HCEC 1CT (cell line): ENCODE results near the gene NTM.
A peak's percentile ranks its signal among the peaks of the same experiment; 100 is the strongest.

ENCODE experiments used
- DNase-seq: peaks from one replicate; pipeline ENCODE4 v3.0.0-alpha.2; 2017

NTM gene

DNA sequence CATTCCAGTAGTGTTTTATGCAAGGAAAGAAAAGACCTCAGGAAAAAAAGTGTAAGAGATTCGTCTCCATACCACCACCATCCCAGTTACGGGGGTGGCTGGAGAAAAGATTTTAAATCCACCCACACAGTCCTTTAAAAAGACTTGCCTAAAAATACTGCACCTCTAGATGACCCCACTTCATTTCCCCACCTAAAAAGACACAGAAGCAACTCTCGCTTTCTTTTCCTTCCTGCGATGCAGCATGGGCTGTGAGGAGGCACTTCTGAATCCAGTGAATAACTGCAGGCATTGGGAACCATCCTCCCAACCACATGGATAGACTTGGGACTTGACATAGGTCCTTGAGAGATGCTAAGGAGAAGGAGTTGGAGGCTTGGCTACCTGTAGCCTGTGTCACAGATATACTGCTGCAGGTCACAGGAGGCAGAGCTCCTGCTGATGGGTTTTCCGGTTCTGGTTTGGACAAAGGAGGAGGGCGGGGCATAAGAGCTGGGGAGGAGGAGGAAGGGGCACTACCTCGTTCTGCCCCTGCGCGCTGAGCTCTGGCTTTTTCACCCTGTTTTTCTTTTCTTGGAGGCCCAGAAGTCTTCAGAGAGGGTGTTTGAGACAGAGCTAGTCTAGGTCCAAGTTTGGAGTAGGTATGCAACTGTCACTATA lies 285.9 kb downstream of the NTM start:
- DNase-seq, result no peak

- DNase-seq, result no peak
These were observed 286.4 kb downstream of the NTM start for GRCh38 chr11:131656839-131657211.

GRCh38 chr11:131658414-131658813 lies 288.0 kb downstream of the NTM start:
- DNase-seq, result no peak

GRCh38 chr11:131658952-131659351 lies 288.5 kb downstream of the NTM start:
- DNase-seq, result no peak

DNA sequence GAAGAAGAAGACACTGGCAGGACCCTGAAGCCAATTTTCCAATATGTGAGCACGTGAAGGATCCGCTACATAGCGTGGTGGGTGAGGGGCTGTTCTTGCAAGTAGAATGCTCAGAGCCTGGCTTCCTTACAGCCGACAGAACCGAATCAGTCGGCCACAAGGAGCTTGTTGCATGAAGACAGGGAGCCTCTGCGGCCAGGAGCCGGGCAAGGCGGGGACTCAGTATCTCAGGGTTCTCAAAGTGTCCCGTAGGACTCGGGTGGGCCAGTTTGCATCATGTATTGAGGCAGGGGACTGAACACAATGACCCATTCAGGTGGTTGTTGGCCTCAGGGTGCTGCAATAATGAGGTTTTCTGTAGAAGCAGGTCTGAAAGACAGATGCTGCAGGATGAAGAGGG lies 289.5 kb downstream of the NTM start:
- DNase-seq, result no peak

DNA sequence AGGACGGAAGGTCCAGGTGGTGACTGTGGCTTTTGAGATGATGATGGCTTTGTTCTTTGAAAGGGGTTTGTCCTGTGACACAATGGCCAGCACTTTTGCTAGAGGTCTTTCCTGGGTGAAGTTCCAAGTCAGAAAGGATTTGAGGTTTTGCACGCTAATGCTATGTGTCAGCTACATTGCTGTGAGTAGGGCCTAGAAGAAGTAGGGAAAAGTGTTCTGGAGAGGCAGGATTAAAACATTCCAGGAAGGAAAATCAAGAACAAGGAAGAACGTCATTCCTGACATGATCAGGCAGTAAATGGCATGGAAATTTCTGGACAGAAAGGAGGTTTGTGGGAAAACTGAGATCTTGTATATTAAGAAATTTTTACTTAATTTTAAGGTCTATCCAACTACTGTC lies 290.7 kb downstream of the NTM start:
- DNase-seq, result peak; percentile 24

GRCh38 chr11:131662317-131662972 lies 292.0 kb downstream of the NTM start:
- no peak for DNase-seq

DNA sequence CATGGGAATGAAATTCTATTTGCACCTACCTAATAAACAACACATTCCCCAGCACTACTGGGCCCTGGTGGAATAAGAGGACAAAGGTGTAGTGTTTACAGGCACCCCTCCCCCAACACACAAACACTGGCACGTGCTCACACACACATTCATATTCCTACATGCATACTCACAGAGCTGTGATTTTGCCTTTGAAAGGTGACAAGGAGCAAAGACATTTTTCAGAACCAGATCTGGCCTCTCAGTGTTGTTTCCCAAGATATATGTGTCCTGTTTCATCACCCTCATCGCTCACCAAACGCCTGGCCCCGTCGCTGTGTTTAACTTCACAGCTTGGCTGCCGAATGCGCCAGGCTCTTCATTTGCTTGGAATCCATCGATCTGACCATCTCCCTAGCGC lies 292.6 kb downstream of the NTM start:
- no peak for DNase-seq

- DNase-seq, result no peak
These were observed 293.2 kb downstream of the NTM start for GRCh38 chr11:131663405-131664200.

DNA sequence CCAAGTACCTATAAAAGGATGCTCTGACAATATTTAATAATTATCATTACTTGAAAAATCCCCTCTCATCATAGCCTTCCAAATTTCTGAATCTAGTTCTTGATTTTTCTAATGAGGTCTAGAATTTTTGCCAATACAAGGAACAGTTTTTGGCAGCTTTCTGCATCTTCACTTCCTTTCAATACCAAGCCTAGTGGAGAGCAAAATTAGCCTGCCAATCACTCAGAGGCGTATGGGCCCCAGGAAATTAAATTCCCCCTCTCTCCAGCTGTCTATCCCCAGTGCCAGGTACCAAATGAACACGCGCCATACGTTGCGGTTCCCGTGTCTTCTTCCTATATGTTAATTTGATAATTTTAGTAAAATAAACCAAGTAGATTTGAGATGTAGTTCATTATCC lies 293.9 kb downstream of the NTM start:
- no peak for DNase-seq

DNA sequence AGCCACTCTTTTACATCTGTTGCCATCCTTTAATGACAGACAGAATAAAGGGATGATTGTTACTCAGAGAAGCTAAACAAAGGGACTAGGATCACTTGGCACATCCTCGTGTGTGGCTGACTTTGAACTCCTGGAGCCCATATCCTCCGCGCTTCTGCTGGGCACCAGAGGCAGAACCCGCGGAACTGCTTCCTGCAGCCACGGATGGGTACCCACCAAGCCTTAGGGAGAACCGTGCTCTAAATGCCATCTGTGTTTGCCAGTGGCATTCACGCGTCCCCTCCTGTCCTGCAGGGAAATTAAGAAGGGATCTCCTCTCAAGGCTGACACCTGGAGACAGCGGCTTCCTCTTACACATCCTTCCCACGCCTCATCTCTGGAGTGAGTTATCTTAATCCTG lies 294.4 kb downstream of the NTM start:
- DNase-seq, result no peak

DNA sequence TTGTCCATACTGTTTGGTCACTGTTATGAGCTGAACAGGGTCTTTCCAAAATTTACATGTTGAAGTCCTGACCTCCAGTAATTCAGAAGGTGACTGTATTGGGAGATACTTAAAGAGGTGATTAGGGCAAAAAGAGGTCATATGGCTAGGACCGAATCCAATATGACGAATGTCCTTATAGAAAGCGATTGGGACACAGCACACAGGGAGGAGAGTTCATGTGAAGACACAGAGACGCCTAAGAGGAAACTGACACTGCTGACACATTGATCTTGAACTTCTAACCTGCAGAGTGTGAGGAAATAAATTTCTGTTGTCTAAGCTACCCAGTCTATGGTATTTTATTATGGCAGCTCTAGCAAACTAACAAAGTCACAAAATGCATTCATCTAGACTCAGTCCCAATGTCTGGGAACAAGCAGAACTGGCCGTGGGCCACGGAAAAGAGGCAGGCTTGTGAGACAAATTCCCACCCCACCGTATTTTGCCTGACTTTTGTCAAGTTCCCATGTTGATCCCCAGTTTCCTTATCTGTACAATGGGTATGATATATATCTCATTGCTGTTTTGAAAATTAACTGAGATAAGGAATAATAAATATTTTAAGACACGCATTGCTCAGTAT lies 295.0 kb downstream of the NTM start:
- no peak for DNase-seq

DNA sequence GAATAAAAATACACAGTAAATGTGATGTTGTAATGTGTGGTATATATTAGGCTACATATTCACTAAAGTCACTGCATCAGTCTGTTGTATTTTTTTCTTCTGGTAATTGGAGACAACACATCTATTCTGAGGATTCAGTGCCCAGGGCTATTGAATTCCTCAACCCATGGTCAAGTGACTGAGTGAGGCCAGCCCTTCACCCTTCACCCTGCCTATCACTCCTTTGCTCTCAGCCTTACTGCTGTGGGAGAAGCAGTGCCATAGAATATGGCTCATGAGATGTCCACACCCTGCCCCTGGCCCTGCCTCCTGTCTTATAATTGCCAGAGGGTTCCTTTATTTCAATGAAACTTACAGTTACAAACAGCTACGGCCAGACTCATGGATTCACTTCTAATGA lies 295.6 kb downstream of the NTM start:
- DNase-seq, result no peak

GRCh38 chr11:131666617-131667016 lies 296.2 kb downstream of the NTM start:
- peak; percentile 77 for DNase-seq

- no peak for DNase-seq
These were observed 297.2 kb downstream of the NTM start for GRCh38 chr11:131667566-131667965.

DNA sequence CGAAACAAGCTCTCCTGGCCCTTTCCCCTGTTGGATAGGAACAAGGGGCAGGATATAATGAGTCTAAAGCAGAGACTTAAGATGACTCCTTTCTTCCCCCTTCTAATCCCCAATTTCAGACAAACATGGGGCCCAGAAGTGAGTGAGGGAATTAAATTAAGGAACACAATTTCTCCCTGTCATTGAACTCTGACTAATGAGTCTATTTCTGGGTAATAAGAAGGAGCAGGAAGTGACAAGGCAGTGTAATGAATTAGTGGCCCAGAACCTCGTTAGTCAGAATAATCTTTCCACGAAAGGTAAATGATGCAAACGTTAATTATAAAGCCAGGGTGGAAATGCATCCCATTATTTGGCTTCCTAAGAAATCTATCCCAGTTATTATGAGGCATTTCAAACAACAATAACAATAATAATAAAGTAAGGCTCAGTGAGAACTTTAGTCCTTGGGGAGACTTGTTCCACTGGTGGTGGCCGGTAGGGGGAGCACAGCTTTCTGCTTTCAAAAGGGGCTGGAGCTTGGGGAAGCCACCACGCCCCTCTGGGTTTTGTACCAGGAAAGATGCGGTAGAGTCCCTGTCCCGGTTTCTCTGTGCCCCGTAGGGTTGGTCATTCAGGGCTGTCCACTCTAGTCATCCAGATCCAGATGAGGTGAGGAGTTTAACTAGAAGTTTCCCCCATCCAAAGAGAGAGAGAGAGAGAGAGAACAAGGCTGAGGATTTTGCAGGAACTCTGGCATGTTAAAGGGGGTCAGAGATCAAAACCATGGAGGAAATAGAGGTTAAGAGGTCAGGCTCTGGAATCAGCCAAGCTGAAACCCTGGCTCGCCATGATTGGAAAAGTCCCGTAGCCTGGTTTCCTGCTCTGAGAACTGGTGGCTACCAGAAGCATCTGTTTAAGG lies 298.3 kb downstream of the NTM start:
- DNase-seq, result peak; percentile 52

- no peak for DNase-seq
These were observed 299.0 kb downstream of the NTM start for GRCh38 chr11:131669401-131669780.

- DNase-seq, result no peak
These were observed 300.5 kb downstream of the NTM start for GRCh38 chr11:131670876-131671275.

DNA sequence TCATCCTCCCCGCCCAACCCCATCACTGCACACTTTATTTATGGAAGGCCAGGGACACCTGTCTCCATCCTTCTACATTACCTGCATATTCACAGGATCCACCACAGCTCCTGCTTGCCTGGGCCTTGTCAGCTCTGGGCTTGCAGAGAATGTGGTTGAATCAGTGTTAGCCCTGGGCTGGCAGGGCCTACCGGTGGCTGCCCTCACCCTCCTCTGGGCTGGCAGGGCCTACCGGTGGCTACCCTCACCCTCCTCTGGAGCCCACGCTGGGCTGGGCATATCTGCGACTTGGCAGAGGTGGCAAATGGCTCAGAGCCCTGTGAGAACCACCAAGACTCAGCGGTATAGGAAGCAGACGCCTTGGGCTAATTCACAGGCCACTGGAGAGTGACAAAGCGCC lies 300.9 kb downstream of the NTM start:
- no peak for DNase-seq

- no peak for DNase-seq
These were observed 301.3 kb downstream of the NTM start for GRCh38 chr11:131671734-131672133.

DNA sequence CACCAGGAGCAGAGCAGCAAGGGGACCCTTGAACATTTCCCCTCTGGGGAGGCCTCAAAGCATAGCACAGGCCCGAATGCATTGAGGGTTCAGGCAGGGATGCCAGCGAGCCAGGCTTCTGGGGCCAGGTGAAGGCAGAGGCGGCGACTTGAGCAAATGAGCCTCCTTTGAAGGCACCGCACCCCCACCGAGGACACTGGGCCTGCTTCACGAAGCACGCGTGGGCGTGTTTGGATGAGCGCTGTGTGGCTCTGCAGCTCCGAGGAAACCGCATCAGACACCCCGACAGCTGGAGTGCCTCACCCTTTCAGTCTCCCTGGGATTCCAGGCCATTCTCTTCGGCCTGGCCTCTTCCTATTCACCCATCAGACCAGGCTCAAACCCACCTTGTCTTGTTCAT lies 301.8 kb downstream of the NTM start:
- no peak for DNase-seq

GRCh38 chr11:131674051-131674755 lies 303.8 kb downstream of the NTM start:
- peak; percentile 67 for DNase-seq
